Mesenchymal stem cell (in vitro differentiated cells and primary cell): ENCODE data around the gene TCEAL4.

Source experiments
- DNase-seq: peaks from one replicate; pipeline ENCODE4 v3.0.0-alpha.2; 2013
- H2AFZ ChIP-seq: one replicate; pipeline ENCODE4 v1.6.1; 2013; ENCODE audit warnings: low read depth, mild to moderate bottlenecking, control low read depth, inconsistent platforms, low read length, moderate library complexity
- H2AK5ac ChIP-seq: 2 replicates; pipeline ENCODE4 v1.6.1; 2013; ENCODE audit warnings: low read length, moderate library complexity, mild to moderate bottlenecking, inconsistent platforms; ENCODE audit not compliant: severe bottlenecking
- H2BK120ac ChIP-seq: one replicate; pipeline ENCODE4 v1.6.1; 2013; ENCODE audit warnings: low read depth, mild to moderate bottlenecking, inconsistent platforms, low read length, moderate library complexity
- H2BK12ac ChIP-seq, 2 experiments: one replicate each; pipeline ENCODE4 v1.6.1; 2013; ENCODE audit warnings: inconsistent platforms in 2 of 2, low read length in 2 of 2, mild to moderate bottlenecking in 2 of 2, moderate library complexity in 2 of 2, control low read depth in 1 of 2
- H2BK15ac ChIP-seq: one replicate; pipeline ENCODE4 v1.6.1; 2013; ENCODE audit warnings: mild to moderate bottlenecking, low read depth, inconsistent platforms; ENCODE audit not compliant: poor library complexity, severe bottlenecking
- H2BK5ac ChIP-seq: 2 replicates; pipeline ENCODE4 v1.6.1; 2013; ENCODE audit warnings: low read depth, mild to moderate bottlenecking, low read length, control low read depth, inconsistent platforms; ENCODE audit not compliant: poor library complexity, severe bottlenecking
- H3K14ac ChIP-seq, 2 experiments: one replicate each; pipeline ENCODE4 v1.6.1; 2013; ENCODE audit warnings: inconsistent platforms in 2 of 2, low read length in 2 of 2, control low read depth in 1 of 2, mild to moderate bottlenecking in 1 of 2, moderate library complexity in 1 of 2
- H3K18ac ChIP-seq, 2 experiments: one replicate each; pipeline ENCODE4 v1.6.1; 2013; ENCODE audit warnings: inconsistent platforms in 2 of 2, low read length in 2 of 2, control low read depth in 1 of 2, low read depth in 1 of 2, mild to moderate bottlenecking in 1 of 2
- H3K23ac ChIP-seq, 2 experiments: one replicate each; pipeline ENCODE4 v1.6.1; 2013; ENCODE audit warnings: inconsistent platforms in 2 of 2, low read length in 2 of 2, mild to moderate bottlenecking in 2 of 2, moderate library complexity in 2 of 2, control low read depth in 1 of 2
- H3K27ac ChIP-seq: 2 replicates; pipeline ENCODE4 v1.5.1; 2013; ENCODE audit warnings: mild to moderate bottlenecking, moderate library complexity, low read length, control low read depth, inconsistent platforms; ENCODE audit not compliant: poor library complexity, severe bottlenecking
- H3K27me3 ChIP-seq, 2 experiments: 2 replicates each; pipeline versions ENCODE4 v1.6.1 to v1.7.0; 2013; ENCODE audit warnings: low read length in 2 of 2, mild to moderate bottlenecking in 2 of 2, moderate library complexity in 2 of 2, control low read depth in 1 of 2, inconsistent platforms in 1 of 2; ENCODE audit not compliant: control insufficient read depth in 1 of 2, insufficient read depth in 1 of 2
- H3K36me3 ChIP-seq, 2 experiments: 2 replicates each; pipeline versions ENCODE4 v1.6.1 to v1.7.0; 2013; ENCODE audit warnings: low read length in 2 of 2, control low read depth in 1 of 2, inconsistent platforms in 1 of 2, low read depth in 1 of 2, mild to moderate bottlenecking in 1 of 2; ENCODE audit not compliant: insufficient read depth in 2 of 2, control insufficient read depth in 1 of 2
- H3K4ac ChIP-seq, 2 experiments: one replicate each; pipeline ENCODE4 v1.6.1; 2013; ENCODE audit warnings: inconsistent platforms in 2 of 2, low read length in 2 of 2, mild to moderate bottlenecking in 2 of 2, moderate library complexity in 2 of 2, control low read depth in 1 of 2, low read depth in 1 of 2
- H3K4me1 ChIP-seq: 2 replicates; pipeline ENCODE4 v1.6.1; 2013; ENCODE audit warnings: low read depth, low read length, control low read depth; ENCODE audit not compliant: control insufficient read depth, insufficient read depth
- H3K4me2 ChIP-seq: 2 replicates; pipeline ENCODE4 v1.6.1; 2013; ENCODE audit warnings: low read length, mild to moderate bottlenecking, inconsistent platforms; ENCODE audit not compliant: poor library complexity, severe bottlenecking
- H3K4me3 ChIP-seq, 2 experiments: 2 replicates each; pipeline versions ENCODE4 v1.5.1 to v1.7.0; 2013; ENCODE audit warnings: low read length in 2 of 2, mild to moderate bottlenecking in 2 of 2, control low read depth in 1 of 2, low read depth in 1 of 2; ENCODE audit not compliant: insufficient read depth in 1 of 2
- H3K79me1 ChIP-seq: replicated peaks from 2 replicates; pipeline ENCODE4 v1.6.1; 2013; ENCODE audit warnings: mild to moderate bottlenecking, control low read depth, low read length, inconsistent platforms; ENCODE audit not compliant: poor library complexity, severe bottlenecking
- H3K9ac ChIP-seq: 2 replicates; pipeline ENCODE4 v1.7.0; 2013; ENCODE audit warnings: mild to moderate bottlenecking, low read length, moderate library complexity
- H3K9me3 ChIP-seq: 2 replicates; pipeline ENCODE4 v1.7.0; 2013; ENCODE audit warnings: mild to moderate bottlenecking, low read length; ENCODE audit not compliant: control insufficient read depth
- H4K8ac ChIP-seq: one replicate; pipeline ENCODE4 v1.6.1; 2013; ENCODE audit warnings: inconsistent platforms, mild to moderate bottlenecking, low read length, moderate library complexity
- H4K91ac ChIP-seq: one replicate; pipeline ENCODE4 v1.6.1; 2013; ENCODE audit warnings: mild to moderate bottlenecking, low read length, inconsistent platforms
- WGBS: methylation state at CpG from one replicate; pipeline ENCODE4 v1.1.7; 2013; ENCODE audit warnings: mixed read lengths; 5-methylcytosine and 5-hydroxymethylcytosine counted together

Gene TCEAL4

GRCh38 chrX:103550415-103551051 is 34.8 kb upstream of the TCEAL4 start:
- peaks cover 10% of the 10 kb centered on the region for H3K9me3 ChIP-seq
- no peak overlapping the region for H3K23ac ChIP-seq
- H3K4ac ChIP-seq: no peak overlapping the region
- WGBS: 67% methylated on average over 1 of the region's 3 CpGs
- no peak overlapping the region for H4K91ac ChIP-seq
- H2AK5ac ChIP-seq: no peak overlapping the region
- no peak overlapping the region for H2BK5ac ChIP-seq
- H3K79me1 ChIP-seq: no peaks in the 10 kb centered on the region
- H3K18ac ChIP-seq: no peak overlapping the region
- no peaks in the 10 kb centered on the region for H3K4me1 ChIP-seq
- no peak overlapping the region for H2BK12ac ChIP-seq
- H3K14ac ChIP-seq: no peak overlapping the region
- no peak overlapping the region for H3K4me3 ChIP-seq
- no peaks in the 10 kb centered on the region for H3K36me3 ChIP-seq
- DNase-seq: no peak
- no peak overlapping the region for H2BK15ac ChIP-seq
- H3K9ac ChIP-seq: peak overlapping the region; percentile 58
- no peak overlapping the region for H2AFZ ChIP-seq
- peaks cover 0 to 19% of the 10 kb centered on the region in 2 experiments for H3K27me3 ChIP-seq
- H4K8ac ChIP-seq: no peak overlapping the region
- no peak overlapping the region for H2BK120ac ChIP-seq
- H3K27ac ChIP-seq: no peak overlapping the region
- H3K4me2 ChIP-seq: no peak overlapping the region

- H3K14ac ChIP-seq: no peak overlapping the region
- H3K27me3 ChIP-seq: peaks cover 0 to 25% of the 10 kb centered on the region in 2 experiments
- H2BK12ac ChIP-seq: no peak overlapping the region
- no peak overlapping the region for H3K27ac ChIP-seq
- peaks cover 3% of the 10 kb centered on the region for H3K9me3 ChIP-seq
- no peak overlapping the region for H2BK120ac ChIP-seq
- no peak overlapping the region for H3K9ac ChIP-seq
- H2AFZ ChIP-seq: no peak overlapping the region
- no peak overlapping the region for H3K18ac ChIP-seq
- H4K91ac ChIP-seq: no peak overlapping the region
- 92% methylated on average over 1 of the region's 1 CpG for WGBS
- H2BK15ac ChIP-seq: no peak overlapping the region
- H3K23ac ChIP-seq: no peak overlapping the region
- H2BK5ac ChIP-seq: no peak overlapping the region
- no peak overlapping the region for H2AK5ac ChIP-seq
- no peaks in the 10 kb centered on the region for H3K36me3 ChIP-seq
- H3K79me1 ChIP-seq: no peaks in the 10 kb centered on the region
- H3K4me2 ChIP-seq: no peak overlapping the region
- no peak for DNase-seq
- H3K4me3 ChIP-seq: no peak overlapping the region
- H4K8ac ChIP-seq: no peak overlapping the region
- no peak overlapping the region for H3K4ac ChIP-seq
- H3K4me1 ChIP-seq: no peaks in the 10 kb centered on the region
Measured at GRCh38 chrX:103552236-103552635, 33.1 kb upstream of the TCEAL4 start.

- Histone ChIP-seq H3K9ac (peak overlapping the region; percentile 65), H3K23ac (no peak overlapping the region), H3K36me3 (no peaks in the 10 kb centered on the region), H3K79me1 (no peaks in the 10 kb centered on the region), H3K14ac (no peak overlapping the region), H2BK12ac (no peak overlapping the region), H4K8ac (peak overlapping the region; percentile 91), H2AFZ (peak overlapping the region; percentile 20), H2AK5ac (no peak overlapping the region), H3K4ac (peak overlapping the region in 1 of 2 experiments; percentile 26), H3K4me1 (no peaks in the 10 kb centered on the region), H4K91ac (no peak overlapping the region), H3K27ac (no peak overlapping the region), H2BK5ac (no peak overlapping the region), H3K4me2 (peak overlapping the region; percentile 70), H3K18ac (peak overlapping the region in 1 of 2 experiments; percentile 13), H3K27me3 (peaks cover 0 to 25% of the 10 kb centered on the region in 2 experiments), H3K4me3 (peak overlapping the region in 1 of 2 experiments; percentile 45), H3K9me3 (no peaks in the 10 kb centered on the region), H2BK120ac (no peak overlapping the region), H2BK15ac (no peak overlapping the region)
- 3% methylated on average over 15 of the region's 19 CpGs for WGBS
- peak; percentile 75 for DNase-seq
Measured at GRCh38 chrX:103554687-103555424, 30.5 kb upstream of the TCEAL4 start.

GRCh38 chrX:103556963-103557612 is 28.2 kb upstream of the TCEAL4 start:
- 0% methylated on average over 1 of the region's 2 CpGs for WGBS
- no peak overlapping the region for H2BK12ac ChIP-seq
- H3K4me1 ChIP-seq: no peaks in the 10 kb centered on the region
- H2BK120ac ChIP-seq: no peak overlapping the region
- no peak overlapping the region for H3K14ac ChIP-seq
- H4K91ac ChIP-seq: no peak overlapping the region
- H2BK5ac ChIP-seq: no peak overlapping the region
- peaks cover 0 to 25% of the 10 kb centered on the region in 2 experiments for H3K27me3 ChIP-seq
- no peak overlapping the region for H3K4me3 ChIP-seq
- H3K27ac ChIP-seq: no peak overlapping the region
- no peak overlapping the region for H2BK15ac ChIP-seq
- H3K79me1 ChIP-seq: no peaks in the 10 kb centered on the region
- H2AK5ac ChIP-seq: no peak overlapping the region
- H3K36me3 ChIP-seq: no peaks in the 10 kb centered on the region
- no peak overlapping the region for H3K4me2 ChIP-seq
- no peak overlapping the region for H3K23ac ChIP-seq
- DNase-seq: no peak
- no peak overlapping the region for H4K8ac ChIP-seq
- H3K9ac ChIP-seq: no peak overlapping the region
- H3K9me3 ChIP-seq: no peaks in the 10 kb centered on the region
- H2AFZ ChIP-seq: no peak overlapping the region
- H3K4ac ChIP-seq: no peak overlapping the region
- H3K18ac ChIP-seq: no peak overlapping the region
